ENCODE measurements around the gene SPRY2. TPM values are rescaled to one million over a fixed set of nuclear protein-coding genes. Genes with fewer than 3 reads are reported as not detected.
A peak's percentile ranks its signal among the peaks of the same experiment; 100 is the strongest.
"Not testable (repeated sequence)": the region's sequence is repeated elsewhere in the genome, so short reads cannot be mapped to it uniquely, and the experiment has no call there.

The SPRY2 gene
- total RNA-seq, 2 experiments from 2014 or later, result 0.29 to 0.31 TPM

DNA sequence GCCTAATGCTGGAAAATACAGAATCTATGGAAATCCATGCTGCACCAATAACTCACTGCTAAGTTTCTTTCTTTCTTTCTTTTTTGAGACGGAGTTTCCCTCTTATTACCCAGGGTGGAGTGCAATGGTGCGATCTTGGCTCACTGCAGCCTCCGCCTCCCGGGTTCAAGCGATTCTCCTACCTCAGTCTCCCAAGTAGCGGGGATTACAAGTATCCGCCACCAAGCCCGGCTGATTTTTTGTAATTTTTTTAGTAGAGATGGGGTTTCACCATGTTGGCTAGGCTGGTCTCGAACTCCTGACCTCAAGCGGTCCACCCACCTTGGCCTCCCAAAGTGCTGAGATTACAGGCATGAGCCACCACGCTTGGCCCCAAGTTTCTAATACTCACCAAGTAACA is 3.1 kb upstream of the SPRY2 start:
- H3K36me3 Mint-ChIP-seq, H3K4me3 Mint-ChIP-seq, DNase-seq, POLR2A ChIA-PET, H3K27ac Mint-ChIP-seq, H3K9me3 Mint-ChIP-seq: not testable (repeated sequence)
- CTCF ChIA-PET, result interaction anchor here (0.8 to 1.2 kb wide), 2 partner anchors 9 to 674 kb away, joined by 3 to 4 read pairs; no protein-coding TSS in a partner anchor
- Mint-ChIP-seq H3K4me1 (ENCODE audit: low read depth) (peaks cover 12% of the 10 kb centered on the region), H3K27me3 (peaks cover 40% of the 10 kb centered on the region)
- intact Hi-C loops (cut with micrococcal nuclease), result loop anchor here (5.0 kb wide), 2 partner anchors 63 to 673 kb away; no protein-coding TSS in a partner anchor

GRCh38 chr13:80342471-80343371 is 1.8 kb upstream of the SPRY2 start:
- H3K27ac Mint-ChIP-seq, result no peak overlapping the region
- POLR2A ChIA-PET, result interaction anchor here (0.6 kb wide), 1 partner anchor 894 kb away, joined by 3 read pairs; no protein-coding TSS in a partner anchor

GRCh38 chr13:80341756-80342370 is 937 bp upstream of the SPRY2 start:
- H3K4me3 Mint-ChIP-seq, result peak overlapping the region; percentile 35
- H3K9me3 Mint-ChIP-seq, result no peaks in the 10 kb centered on the region
- H3K36me3 Mint-ChIP-seq, result no peaks in the 10 kb centered on the region
- POLR2A ChIA-PET, result interaction anchor here (1.0 kb wide), 1 partner anchor 1665 kb away, joined by 3 read pairs; no protein-coding TSS in a partner anchor
- no peak for DNase-seq
- CTCF ChIA-PET, result interaction anchor here (0.7 to 2.1 kb wide), 3 partner anchors 18 to 663 kb away, joined by 3 to 9 read pairs (median 3); no protein-coding TSS in a partner anchor
- peaks cover 38% of the 10 kb centered on the region for H3K27me3 Mint-ChIP-seq
- intact Hi-C loops (cut with micrococcal nuclease), result loop anchor here (2.0 to 5.0 kb wide), 3 partner anchors 21 to 675 kb away; no protein-coding TSS in a partner anchor
- peaks cover 12% of the 10 kb centered on the region for H3K4me1 Mint-ChIP-seq (ENCODE audit: low read depth)
- H3K27ac Mint-ChIP-seq, result no peak overlapping the region

More at GRCh38 chr13:80342471-80343371, 1.8 kb upstream of the SPRY2 start:
- intact Hi-C loops (cut with micrococcal nuclease), result loop anchor here (2.0 to 5.0 kb wide), 3 partner anchors 20 to 675 kb away; no protein-coding TSS in a partner anchor
- CTCF ChIA-PET, result interaction anchor here (0.6 to 2.1 kb wide), 9 partner anchors 8 to 1700 kb away, joined by 3 to 9 read pairs (median 4); no protein-coding TSS in a partner anchor
- Mint-ChIP-seq H3K4me1 (ENCODE audit: low read depth) (peaks cover 12% of the 10 kb centered on the region), H3K36me3 (no peaks in the 10 kb centered on the region), H3K9me3 (no peaks in the 10 kb centered on the region), H3K4me3 (peak overlapping the region; percentile 64), H3K27me3 (peaks cover 38% of the 10 kb centered on the region)
- DNase-seq, result peak; percentile 75

- CTCF ChIA-PET, result interaction anchor here (1.1 kb wide), 1 partner anchor 662 kb away, joined by 6 read pairs; no protein-coding TSS in a partner anchor
- peaks cover 33% of the 10 kb centered on the region for H3K27me3 Mint-ChIP-seq
- peak; percentile 16 for DNase-seq
- H3K27ac Mint-ChIP-seq, result no peak overlapping the region
- POLR2A ChIA-PET, result no interaction called here
- peaks cover 12% of the 10 kb centered on the region for H3K4me1 Mint-ChIP-seq (ENCODE audit: low read depth)
- peak overlapping the region; percentile 77 for H3K4me3 Mint-ChIP-seq
- intact Hi-C loops (cut with micrococcal nuclease), result loop anchor here (5.0 kb wide), 2 partner anchors 67 to 677 kb away; no protein-coding TSS in a partner anchor
- H3K9me3 Mint-ChIP-seq, result no peaks in the 10 kb centered on the region
- no peaks in the 10 kb centered on the region for H3K36me3 Mint-ChIP-seq
Measured at GRCh38 chr13:80340651-80341100, 250 bp downstream of the SPRY2 start.

DNA sequence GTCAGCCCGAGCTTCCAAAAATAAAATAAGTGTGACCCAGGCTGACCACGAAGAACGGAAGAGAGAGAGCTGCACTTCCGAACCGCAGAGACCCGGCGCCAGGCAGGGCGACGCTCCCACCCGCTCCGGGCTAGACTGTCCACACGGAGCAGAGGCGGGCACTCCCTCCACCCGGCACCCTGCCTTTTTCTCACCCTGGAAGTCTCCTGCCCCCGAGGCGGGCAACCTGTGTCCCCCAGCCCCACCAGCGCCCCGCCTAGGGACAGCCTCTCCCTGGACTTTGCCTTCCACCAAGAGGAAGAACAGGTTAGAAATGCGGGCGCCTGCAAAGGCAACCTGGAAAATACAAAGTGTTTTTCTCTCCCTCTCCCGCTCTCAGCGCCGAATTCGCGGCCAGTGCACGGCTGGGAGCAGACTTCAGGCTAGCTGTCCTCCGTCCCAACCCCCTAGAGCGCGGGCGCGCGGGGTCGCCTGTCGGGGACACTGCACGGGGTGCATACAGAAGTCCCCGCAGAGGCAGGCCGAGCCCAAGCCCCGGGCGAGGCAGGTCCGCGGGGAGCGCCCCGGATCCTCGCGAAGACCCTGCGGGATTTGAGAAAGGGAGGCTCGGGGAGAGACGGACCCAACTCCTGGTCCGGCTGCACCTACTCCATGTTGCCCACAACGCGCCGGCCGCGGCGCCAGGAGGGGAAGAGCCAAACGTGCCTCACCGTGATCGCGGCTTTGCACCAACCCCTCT is 845 bp downstream of the SPRY2 start:
- ChIA-PET CTCF (interaction anchor here (1.1 kb wide), 1 partner anchor 661 kb away, joined by 6 read pairs; no protein-coding TSS in a partner anchor), POLR2A (no interaction called here)
- Mint-ChIP-seq H3K4me1 (ENCODE audit: low read depth) (peaks cover 12% of the 10 kb centered on the region), H3K36me3 (no peaks in the 10 kb centered on the region), H3K4me3 (peak overlapping the region; percentile 77), H3K9me3 (no peaks in the 10 kb centered on the region), H3K27me3 (peaks cover 29% of the 10 kb centered on the region), H3K27ac (no peak overlapping the region)
- intact Hi-C loops (cut with micrococcal nuclease), result loop anchor here (5.0 kb wide), 2 partner anchors 67 to 677 kb away; no protein-coding TSS in a partner anchor
- peak; percentile 13 for DNase-seq

DNA sequence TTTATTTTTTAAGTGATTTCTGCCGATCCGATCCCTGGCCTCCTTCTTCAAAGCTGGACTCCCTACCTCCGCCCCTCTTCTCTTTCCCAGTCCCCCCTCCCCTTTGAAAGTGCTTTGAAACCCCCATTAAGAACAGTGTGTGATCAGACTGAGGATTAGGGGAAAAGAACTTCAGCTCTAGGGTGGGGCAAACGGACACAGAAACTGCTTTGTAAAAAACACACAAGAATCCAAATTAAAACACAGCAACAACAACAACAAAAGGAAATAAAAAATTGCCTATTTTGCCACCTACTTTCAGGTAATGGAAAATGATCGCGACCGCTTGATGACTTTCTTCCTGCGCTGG is 1.4 kb downstream of the SPRY2 start:
- intact Hi-C loops (cut with micrococcal nuclease), result no loop called here
- CTCF ChIA-PET, result no interaction called here
- H3K27me3 Mint-ChIP-seq, result peaks cover 28% of the 10 kb centered on the region
- H3K9me3 Mint-ChIP-seq, result no peaks in the 10 kb centered on the region
- no peak overlapping the region for H3K27ac Mint-ChIP-seq
- POLR2A ChIA-PET, result no interaction called here
- DNase-seq, result no peak
- peaks cover 12% of the 10 kb centered on the region for H3K4me1 Mint-ChIP-seq (ENCODE audit: low read depth)
- no peaks in the 10 kb centered on the region for H3K36me3 Mint-ChIP-seq
- no peak overlapping the region for H3K4me3 Mint-ChIP-seq

GRCh38 chr13:80338781-80339562 is 2.0 kb downstream of the SPRY2 start:
- Mint-ChIP-seq H3K27ac (no peak overlapping the region), H3K4me3 (no peak overlapping the region), H3K4me1 (ENCODE audit: low read depth) (peaks cover 12% of the 10 kb centered on the region), H3K36me3 (no peaks in the 10 kb centered on the region), H3K27me3 (peaks cover 25% of the 10 kb centered on the region), H3K9me3 (no peaks in the 10 kb centered on the region)
- CTCF ChIA-PET, result no interaction called here
- intact Hi-C loops (cut with micrococcal nuclease), result no loop called here
- POLR2A ChIA-PET, result no interaction called here
- DNase-seq, result peak; percentile 13

DNA sequence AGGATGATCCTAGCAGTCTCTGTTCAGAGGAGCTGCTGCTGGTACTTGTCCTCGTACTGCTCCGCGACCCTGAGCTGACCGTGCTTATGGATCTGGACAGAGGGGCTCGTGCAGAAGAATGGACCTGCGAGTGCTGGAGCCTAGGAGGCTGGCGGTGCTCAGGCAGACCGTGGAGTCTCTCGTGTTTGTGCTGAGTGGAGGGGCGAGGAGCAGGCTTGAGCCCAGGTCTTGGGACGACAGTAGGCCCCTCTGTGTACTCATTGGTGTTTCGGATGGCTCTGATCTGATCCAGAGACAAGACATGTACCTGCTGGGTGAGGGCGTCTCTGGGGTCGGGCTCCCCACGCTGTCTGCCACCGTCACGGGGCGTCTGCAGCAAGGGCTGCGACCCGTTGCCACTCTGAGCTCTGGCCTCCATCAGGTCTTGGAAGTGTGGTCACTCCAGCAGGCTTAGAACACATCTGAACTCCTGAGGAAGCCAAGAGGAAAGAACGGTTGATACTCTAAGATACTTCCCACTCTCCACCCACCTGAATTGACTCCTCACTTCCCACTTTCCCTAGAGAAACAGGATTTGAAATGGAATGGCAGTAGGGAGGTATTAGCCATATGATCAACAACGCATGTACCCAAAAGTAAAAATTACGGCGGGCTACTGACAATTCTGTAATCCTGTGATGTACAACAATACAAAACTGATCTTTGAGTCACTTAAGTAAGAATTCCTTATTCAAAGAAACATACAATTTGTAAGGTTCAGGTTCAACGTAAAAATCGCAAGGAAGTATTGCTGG is 3.4 kb downstream of the SPRY2 start:
- peaks cover 9% of the 10 kb centered on the region for H3K4me1 Mint-ChIP-seq (ENCODE audit: low read depth)
- DNase-seq, result no peak
- H3K27me3 Mint-ChIP-seq, result peaks cover 15% of the 10 kb centered on the region
- no peak overlapping the region for H3K27ac Mint-ChIP-seq
- ChIA-PET POLR2A (no interaction called here), CTCF (no interaction called here)
- no peaks in the 10 kb centered on the region for H3K9me3 Mint-ChIP-seq
- intact Hi-C loops (cut with micrococcal nuclease), result no loop called here
- no peak overlapping the region for H3K4me3 Mint-ChIP-seq
- H3K36me3 Mint-ChIP-seq, result no peaks in the 10 kb centered on the region

GRCh38 chr13:80336776-80337287 is 4.1 kb downstream of the SPRY2 start:
- no peaks in the 10 kb centered on the region for H3K9me3 Mint-ChIP-seq
- intact Hi-C loops (cut with micrococcal nuclease), result no loop called here
- peaks cover 5% of the 10 kb centered on the region for H3K4me1 Mint-ChIP-seq (ENCODE audit: low read depth)
- H3K36me3 Mint-ChIP-seq, result no peaks in the 10 kb centered on the region
- no peak overlapping the region for H3K27ac Mint-ChIP-seq
- no peak overlapping the region for H3K4me3 Mint-ChIP-seq
- POLR2A ChIA-PET, result no interaction called here
- CTCF ChIA-PET, result no interaction called here
- DNase-seq, result no peak
- peaks cover 10% of the 10 kb centered on the region for H3K27me3 Mint-ChIP-seq

DNA sequence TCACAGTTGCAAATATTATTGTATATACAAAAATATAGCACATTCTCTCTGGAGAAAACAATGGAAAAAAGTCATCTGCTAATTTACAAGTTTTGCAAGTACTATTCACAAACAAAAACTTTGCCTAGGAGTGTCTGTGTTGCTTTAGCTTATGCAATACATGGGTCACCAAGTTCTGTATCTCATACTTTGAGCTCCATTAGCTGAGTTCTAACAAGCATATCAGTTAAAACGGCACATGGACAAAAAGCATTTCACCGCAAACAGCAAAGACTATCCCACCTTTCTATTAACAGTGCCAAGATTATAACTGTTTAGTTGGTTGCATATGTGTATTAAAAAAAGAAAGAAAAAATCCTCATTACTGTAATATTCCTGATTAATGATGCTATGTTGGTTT is 4.6 kb downstream of the SPRY2 start:
- CTCF ChIA-PET, result no interaction called here
- Mint-ChIP-seq H3K4me1 (ENCODE audit: low read depth) (peaks cover 3% of the 10 kb centered on the region), H3K9me3 (no peaks in the 10 kb centered on the region), H3K27ac (no peak overlapping the region), H3K4me3 (no peak overlapping the region), H3K36me3 (no peaks in the 10 kb centered on the region), H3K27me3 (peaks cover 8% of the 10 kb centered on the region)
- intact Hi-C loops (cut with micrococcal nuclease), result no loop called here
- POLR2A ChIA-PET, result no interaction called here
- DNase-seq, result no peak

Measured in activated CD4-positive, alpha-beta memory T cell treated with anti-CD3 and anti-CD28 coated beads for 36 hours (primary cell).